GM12873 (cell line): Measurements from ENCODE around the gene DRGX.

Source experiments
- CTCF ChIP-seq: IDR thresholded peaks from 2 replicates; pipeline ENCODE4 v1.5.1; 2012; ENCODE audit warnings: low read depth, mild to moderate bottlenecking, moderate library complexity, low read length, control low read depth; ENCODE audit not compliant: insufficient read depth; ENCODE audit errors: missing control alignments

The DRGX gene

GRCh38 chr10:49415109-49415508 is 19.2 kb upstream of the DRGX start:
- TF ChIP-seq CTCF, result no peak

- TF ChIP-seq CTCF, result no peak
These were observed 18.6 kb upstream of the DRGX start for GRCh38 chr10:49414496-49414895.

- TF ChIP-seq CTCF, result no peak
These were observed 16.7 kb upstream of the DRGX start for GRCh38 chr10:49412571-49412970.

GRCh38 chr10:49410365-49411074 is 14.6 kb upstream of the DRGX start:
- TF ChIP-seq CTCF, result no peak

GRCh38 chr10:49409755-49410154 is 13.9 kb upstream of the DRGX start:
- TF ChIP-seq CTCF, result no peak

GRCh38 chr10:49408519-49409306 is 12.8 kb upstream of the DRGX start:
- peak; percentile 47 for TF ChIP-seq CTCF

GRCh38 chr10:49407552-49408137 is 11.8 kb upstream of the DRGX start:
- TF ChIP-seq CTCF, result peak; percentile 94
